SJCRH30 (cell line): Measurements from ENCODE around the gene ANKRD63. TPM values are rescaled to one million over a fixed set of nuclear protein-coding genes. Genes with fewer than 3 reads are reported as not detected.

ENCODE experiments used
- DNase-seq, 2 experiments: peaks; one replicate each; pipeline ENCODE4 v3.0.0-alpha.2; 2015 to 2020
- H3K27ac ChIP-seq: fragments of 250-450 bp; sonication (Bioruptor Pico); 2 replicates; pipeline ENCODE4 v1.5.1; 2020; ENCODE audit warnings: mild to moderate bottlenecking, moderate library complexity
- H3K27me3 ChIP-seq: fragments of 250-450 bp; sonication (Bioruptor Pico); 2 replicates; pipeline ENCODE4 v1.5.1; 2020; ENCODE audit warnings: mild to moderate bottlenecking, moderate library complexity
- H3K36me3 ChIP-seq: fragments of 250-450 bp; sonication (Bioruptor Pico); 2 replicates; pipeline ENCODE4 v1.5.1; 2020; ENCODE audit warnings: mild to moderate bottlenecking, moderate library complexity
- H3K4me1 ChIP-seq: fragments of 250-450 bp; sonication (Bioruptor Pico); 2 replicates; pipeline ENCODE4 v1.5.1; 2020; ENCODE audit warnings: mild to moderate bottlenecking, moderate library complexity
- H3K4me3 ChIP-seq: fragments of 250-450 bp; sonication (Bioruptor Pico); 2 replicates; pipeline ENCODE4 v1.5.1; 2020; ENCODE audit warnings: mild to moderate bottlenecking, moderate library complexity
- H3K9me3 ChIP-seq: fragments of 250-450 bp; sonication (Bioruptor Pico); replicated peaks from 2 replicates; pipeline ENCODE4 v1.5.1; 2020; ENCODE audit warnings: mild to moderate bottlenecking, moderate library complexity
- total RNA-seq: library from RNA; depleted of rRNA; stranded (reverse); fragments of >200 nt; shearing (Covaris generic); gene quantifications from 2 replicates; pipeline ENCODE4 v1.2.3, GENCODE V29; 2014

The ANKRD63 gene
- total RNA-seq, 1 experiment from 2014 or later = 0.12 TPM

DNA sequence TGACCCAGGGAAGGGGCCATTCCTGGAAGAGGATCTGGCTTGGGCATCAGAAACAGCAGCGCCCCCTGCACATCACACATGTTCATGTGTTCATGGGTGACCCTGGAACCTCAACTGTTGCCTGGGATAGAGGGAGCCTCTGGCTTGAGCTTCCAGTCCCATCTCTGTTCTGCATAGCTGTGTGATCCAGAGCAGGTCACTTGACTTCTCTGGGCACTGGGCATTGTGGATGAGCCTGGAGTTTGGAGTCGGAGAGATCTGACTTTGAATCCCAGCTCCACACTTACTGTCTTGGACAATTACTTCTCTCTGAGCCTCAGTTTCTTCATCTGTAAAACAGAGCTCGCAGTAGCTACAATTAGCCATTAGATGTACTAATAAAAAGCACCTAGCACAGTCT lies 28.4 kb downstream of the ANKRD63 start:
- no peaks in the 10 kb centered on the region for H3K27me3 ChIP-seq
- H3K27ac ChIP-seq = no peak overlapping the region
- no peak for DNase-seq
- H3K36me3 ChIP-seq = no peaks in the 10 kb centered on the region
- no peak overlapping the region for H3K4me3 ChIP-seq
- no peaks in the 10 kb centered on the region for H3K9me3 ChIP-seq
- H3K4me1 ChIP-seq = peaks cover 9% of the 10 kb centered on the region

GRCh38 chr15:40253167-40253790 lies 29.6 kb downstream of the ANKRD63 start:
- Histone ChIP-seq H3K27me3 (no peaks in the 10 kb centered on the region), H3K4me3 (no peak overlapping the region), H3K36me3 (no peaks in the 10 kb centered on the region), H3K4me1 (peaks cover 16% of the 10 kb centered on the region), H3K27ac (no peak overlapping the region), H3K9me3 (no peaks in the 10 kb centered on the region)
- DNase-seq = no peak

- Histone ChIP-seq H3K27me3 (no peaks in the 10 kb centered on the region), H3K27ac (no peak overlapping the region), H3K9me3 (no peaks in the 10 kb centered on the region), H3K4me3 (no peak overlapping the region), H3K4me1 (peaks cover 16% of the 10 kb centered on the region), H3K36me3 (no peaks in the 10 kb centered on the region)
- DNase-seq = no peak
These were observed 30.3 kb downstream of the ANKRD63 start for GRCh38 chr15:40252438-40253166.

GRCh38 chr15:40252141-40252437 lies 30.8 kb downstream of the ANKRD63 start:
- Histone ChIP-seq H3K36me3 (no peaks in the 10 kb centered on the region), H3K4me3 (no peak overlapping the region), H3K27me3 (no peaks in the 10 kb centered on the region), H3K4me1 (peaks cover 16% of the 10 kb centered on the region), H3K9me3 (no peaks in the 10 kb centered on the region), H3K27ac (no peak overlapping the region)
- DNase-seq = no peak

GRCh38 chr15:40251486-40252140 lies 31.3 kb downstream of the ANKRD63 start:
- Histone ChIP-seq H3K9me3 (no peaks in the 10 kb centered on the region), H3K36me3 (no peaks in the 10 kb centered on the region), H3K27me3 (no peaks in the 10 kb centered on the region), H3K4me1 (peaks cover 16% of the 10 kb centered on the region), H3K27ac (no peak overlapping the region), H3K4me3 (no peak overlapping the region)
- no peak for DNase-seq

DNA sequence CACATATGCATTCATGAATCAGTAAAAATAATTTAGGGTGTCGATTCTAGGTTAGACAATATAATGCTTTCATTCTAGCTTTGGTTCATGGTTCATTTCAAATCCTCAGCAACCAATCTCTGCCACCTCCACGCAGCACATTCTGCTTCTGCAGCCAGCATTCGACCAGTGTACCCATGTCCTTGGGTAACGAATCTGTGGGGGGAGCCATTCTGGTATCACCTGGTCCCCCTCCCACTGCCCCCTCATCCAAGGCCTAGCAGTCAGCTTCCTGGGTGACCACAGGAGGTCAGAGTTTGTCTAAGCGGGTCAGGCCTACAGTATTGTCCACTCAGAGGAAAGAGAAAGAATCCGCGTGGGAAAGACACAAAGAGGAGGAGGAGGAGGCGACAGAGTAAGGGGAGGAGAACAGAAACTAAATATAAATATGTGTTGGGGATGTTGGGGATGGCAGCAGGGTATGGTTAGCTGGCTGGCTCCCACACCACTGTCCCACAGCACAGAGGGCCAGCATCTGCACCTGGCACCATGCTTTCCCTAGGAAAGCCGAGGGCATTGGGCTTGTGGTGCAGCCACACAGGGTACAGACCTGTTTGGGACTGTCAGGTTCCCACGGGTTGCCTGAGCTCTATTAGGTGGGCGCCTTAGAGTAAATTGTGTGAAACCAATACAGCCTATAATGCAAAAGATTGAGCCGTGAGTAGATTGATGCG lies 31.9 kb downstream of the ANKRD63 start:
- H3K4me1 ChIP-seq = peaks cover 16% of the 10 kb centered on the region
- DNase-seq = no peak
- H3K4me3 ChIP-seq = no peak overlapping the region
- no peaks in the 10 kb centered on the region for H3K36me3 ChIP-seq
- H3K27ac ChIP-seq = no peak overlapping the region
- no peaks in the 10 kb centered on the region for H3K9me3 ChIP-seq
- H3K27me3 ChIP-seq = no peaks in the 10 kb centered on the region

DNA sequence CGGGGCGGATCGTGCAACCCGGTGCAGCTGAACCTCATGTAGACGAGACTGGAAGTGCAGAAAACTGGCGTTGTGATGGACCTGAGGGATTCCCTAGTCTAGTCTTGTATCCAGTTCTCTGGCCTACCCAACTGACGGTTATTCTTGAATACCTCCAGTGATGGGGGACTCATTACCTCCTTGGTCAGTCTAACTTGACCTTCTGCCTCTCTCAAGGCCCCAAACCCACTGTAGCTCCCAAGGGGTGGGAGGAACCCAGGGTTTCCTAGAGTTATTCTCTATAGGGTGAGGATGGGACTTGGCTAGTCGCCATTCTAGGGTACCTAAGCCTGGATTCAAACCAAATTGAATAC lies 32.6 kb downstream of the ANKRD63 start:
- Histone ChIP-seq H3K9me3 (no peaks in the 10 kb centered on the region), H3K27me3 (no peaks in the 10 kb centered on the region), H3K4me3 (no peak overlapping the region), H3K36me3 (no peaks in the 10 kb centered on the region), H3K4me1 (peaks cover 13% of the 10 kb centered on the region), H3K27ac (no peak overlapping the region)
- DNase-seq = no peak

GRCh38 chr15:40249477-40250303 lies 33.2 kb downstream of the ANKRD63 start:
- DNase-seq = peak in 1 of 2 experiments; percentile 52
- Histone ChIP-seq H3K27me3 (no peaks in the 10 kb centered on the region), H3K36me3 (no peaks in the 10 kb centered on the region), H3K4me1 (peaks cover 13% of the 10 kb centered on the region), H3K9me3 (no peaks in the 10 kb centered on the region), H3K4me3 (no peak overlapping the region), H3K27ac (no peak overlapping the region)

GRCh38 chr15:40248006-40248783 lies 34.7 kb downstream of the ANKRD63 start:
- Histone ChIP-seq H3K27me3 (no peaks in the 10 kb centered on the region), H3K4me3 (no peak overlapping the region), H3K36me3 (no peaks in the 10 kb centered on the region), H3K9me3 (no peaks in the 10 kb centered on the region), H3K4me1 (peaks cover 13% of the 10 kb centered on the region), H3K27ac (no peak overlapping the region)
- no peak for DNase-seq

GRCh38 chr15:40247406-40247971 lies 35.4 kb downstream of the ANKRD63 start:
- H3K4me3 ChIP-seq = no peak overlapping the region
- H3K27me3 ChIP-seq = no peaks in the 10 kb centered on the region
- DNase-seq = no peak
- H3K27ac ChIP-seq = no peak overlapping the region
- peaks cover 13% of the 10 kb centered on the region for H3K4me1 ChIP-seq
- H3K36me3 ChIP-seq = no peaks in the 10 kb centered on the region
- no peaks in the 10 kb centered on the region for H3K9me3 ChIP-seq

DNA sequence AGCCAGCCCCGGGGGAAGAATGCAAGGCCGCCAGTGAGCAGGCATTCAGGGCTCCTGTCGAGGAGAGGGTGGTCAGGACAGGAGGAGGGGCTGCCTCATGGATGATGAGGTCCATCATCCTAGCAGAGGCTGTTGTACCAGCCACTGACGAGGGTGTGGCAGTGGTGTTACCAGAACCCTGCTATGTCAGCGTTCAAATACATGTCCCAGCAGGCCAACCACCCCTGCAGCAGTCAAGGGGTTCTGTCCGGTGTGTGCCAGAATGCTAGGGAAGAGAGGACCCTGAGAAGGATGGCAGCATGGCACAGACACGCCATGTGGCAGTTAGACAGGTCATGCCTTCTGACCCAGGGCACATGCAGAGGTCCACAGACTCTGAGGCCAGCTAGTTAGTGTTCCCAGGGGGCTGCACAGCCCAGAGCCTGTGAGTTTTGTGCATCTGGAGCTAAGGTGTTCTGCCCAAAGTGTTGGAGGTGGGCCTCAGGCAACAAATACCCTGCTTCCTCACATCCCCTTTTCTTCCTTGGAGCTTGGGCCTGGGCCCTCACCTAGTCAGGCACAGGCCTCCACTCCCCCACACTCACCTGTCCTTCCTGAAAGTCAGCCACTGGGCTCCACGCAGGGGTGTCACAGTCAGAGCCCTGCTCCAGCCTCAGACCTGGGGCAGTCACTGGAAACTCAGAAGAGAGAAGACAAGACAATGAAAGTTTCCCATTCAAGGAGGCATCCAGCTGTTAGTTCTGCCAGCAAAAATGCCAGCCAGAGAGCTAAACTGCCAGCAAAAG lies 36.2 kb downstream of the ANKRD63 start:
- DNase-seq = no peak
- Histone ChIP-seq H3K27me3 (no peaks in the 10 kb centered on the region), H3K4me3 (no peak overlapping the region)

DNA sequence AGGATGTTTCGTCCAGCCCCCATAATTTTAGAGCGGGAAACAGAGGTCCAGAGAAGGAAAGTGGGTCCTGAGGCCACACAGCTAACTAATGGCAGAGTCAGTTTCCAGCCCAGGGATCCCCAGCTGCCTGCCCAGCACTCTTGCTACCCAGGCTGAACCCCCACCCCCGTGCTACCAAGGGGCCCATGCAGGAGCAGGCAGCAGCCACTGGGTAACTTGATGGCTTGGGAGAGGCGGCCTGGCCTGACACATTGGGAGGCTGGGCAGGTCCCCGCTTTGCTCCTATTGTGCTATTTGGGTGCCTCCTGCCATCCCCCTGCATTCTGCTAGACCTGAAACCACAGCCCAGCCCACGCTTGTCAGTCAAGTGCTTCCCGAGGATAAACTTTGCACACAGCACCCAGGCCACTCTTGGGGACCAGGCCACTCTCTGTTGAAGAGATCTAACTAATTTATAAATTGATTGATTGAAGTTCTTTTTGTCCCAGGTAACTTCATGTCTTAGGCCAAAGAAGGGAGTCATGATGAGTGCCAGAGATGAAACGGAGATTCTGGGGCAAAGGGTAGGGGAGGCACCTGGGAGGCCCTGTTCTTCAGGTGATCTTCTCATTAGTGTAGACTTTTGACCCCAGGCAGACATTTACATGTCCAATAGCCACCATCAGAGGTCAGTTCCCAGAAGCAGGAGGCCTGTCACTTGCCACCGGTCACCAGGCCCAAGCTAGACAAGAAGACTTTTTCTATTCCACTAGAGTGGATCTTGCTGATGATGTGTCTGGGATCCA lies 37.0 kb downstream of the ANKRD63 start:
- H3K4me1 ChIP-seq = peaks cover 13% of the 10 kb centered on the region
- no peaks in the 10 kb centered on the region for H3K36me3 ChIP-seq
- no peak overlapping the region for H3K27ac ChIP-seq
- H3K9me3 ChIP-seq = no peaks in the 10 kb centered on the region
- H3K27me3 ChIP-seq = 0 out of 2 replicates have a peak, but pooled peaks cover 2% of the 10 kb centered on the region
- no peak overlapping the region for H3K4me3 ChIP-seq
- no peak for DNase-seq

More for the DNA sequence above, 36.2 kb downstream of the ANKRD63 start:
- H3K9me3 ChIP-seq = no peaks in the 10 kb centered on the region
- no peak overlapping the region for H3K27ac ChIP-seq
- no peaks in the 10 kb centered on the region for H3K36me3 ChIP-seq
- H3K4me1 ChIP-seq = peaks cover 13% of the 10 kb centered on the region
